HG03175 (cell line): ENCODE measurements around the gene ZNF594.
"Not testable (repeated sequence)": the region's sequence is repeated elsewhere in the genome, so short reads cannot be mapped to it uniquely, and the experiment has no call there.

Source experiments
- ATAC-seq: cut with Tn5 transposase; IDR thresholded peaks from one replicate; pipeline ENCODE4 v1.9.1; 2021; ENCODE audit warnings: mild to moderate bottlenecking, moderate library complexity; ENCODE audit not compliant: unreplicated experiment

ZNF594 gene

DNA sequence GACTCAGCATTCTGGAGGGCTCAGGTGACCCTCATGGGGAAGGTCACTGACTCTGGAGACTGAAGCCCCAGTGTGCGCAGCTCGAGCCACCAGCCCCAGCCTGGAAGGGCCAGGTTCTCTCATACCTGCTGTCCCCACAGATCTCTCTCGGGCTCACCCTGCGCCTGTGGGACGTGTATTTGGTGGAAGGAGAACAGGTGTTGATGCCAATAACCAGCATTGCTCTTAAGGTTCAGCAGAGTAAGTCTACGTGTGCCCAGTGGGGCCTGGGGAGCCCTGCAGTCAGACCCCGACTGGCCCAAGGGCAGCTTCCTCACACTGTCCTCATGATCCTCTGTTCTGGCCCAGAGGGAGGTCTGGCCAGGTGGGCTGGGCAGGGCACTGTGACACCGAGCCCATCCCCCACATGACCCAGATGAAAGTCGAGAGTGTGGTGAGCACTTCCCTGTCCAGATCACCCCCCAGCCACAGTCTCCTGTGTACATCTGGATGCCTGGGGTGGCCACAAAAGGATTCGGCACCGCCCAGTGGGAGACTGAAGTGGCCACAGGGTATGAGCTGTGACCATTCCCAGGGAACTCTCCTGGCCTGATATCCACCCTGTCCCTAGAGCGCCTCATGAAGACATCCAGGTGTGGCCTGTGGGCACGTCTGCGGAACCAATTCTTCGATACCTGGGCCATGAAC lies 54.0 kb downstream of the ZNF594 start:
- ATAC-seq: not testable (repeated sequence)

GRCh38 chr17:5136580-5137412 lies 54.9 kb downstream of the ZNF594 start:
- not testable (repeated sequence) for ATAC-seq

- no peak for ATAC-seq
These were observed 55.7 kb downstream of the ZNF594 start for GRCh38 chr17:5135726-5136579.

DNA sequence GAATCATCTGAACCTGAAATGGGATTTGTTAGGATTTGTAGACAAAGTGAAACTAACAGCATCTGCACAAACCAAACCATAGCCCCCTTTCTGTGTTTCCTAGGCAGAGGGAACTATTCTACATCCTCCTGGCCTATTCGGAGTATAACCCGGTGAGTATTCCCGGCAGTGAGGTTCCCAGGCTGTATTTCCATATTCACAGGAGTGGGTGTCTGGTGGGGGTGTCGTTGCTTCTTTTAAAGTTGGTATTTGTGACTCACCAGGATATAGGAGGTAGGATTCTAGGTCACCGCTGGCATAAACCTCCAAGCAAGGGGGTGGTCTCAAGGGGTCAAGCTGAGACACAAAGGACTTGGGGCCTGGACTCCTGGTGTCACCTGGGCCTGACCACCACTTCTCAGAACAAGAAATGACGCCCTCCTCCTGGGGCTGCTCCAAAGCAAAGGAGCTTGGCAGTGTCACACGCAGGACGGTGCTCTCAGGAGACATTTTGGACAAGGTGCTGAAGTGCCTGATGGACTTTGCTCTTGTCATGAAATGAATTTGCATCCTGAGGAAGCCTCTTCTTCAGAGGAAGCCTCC lies 56.4 kb downstream of the ZNF594 start:
- ATAC-seq: not testable (repeated sequence)

DNA sequence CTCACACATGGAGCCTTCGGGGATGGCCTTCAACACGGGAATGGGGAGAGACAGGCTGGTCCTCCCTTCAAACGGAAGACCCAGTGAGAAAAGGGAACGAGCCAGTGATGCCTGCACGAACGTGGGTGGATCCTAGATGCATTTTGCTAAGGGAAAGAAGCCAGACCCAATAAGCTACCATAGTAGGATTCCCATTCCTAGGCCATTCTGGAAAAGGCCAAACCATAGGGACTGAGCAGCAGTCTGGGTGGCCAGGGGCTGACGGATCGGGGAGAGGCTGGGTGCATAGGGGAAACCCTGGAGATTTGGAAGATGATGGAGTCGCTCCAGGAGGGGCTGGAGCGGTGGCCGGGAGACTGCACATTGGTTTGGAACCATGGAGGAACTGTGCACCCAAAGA lies 57.1 kb downstream of the ZNF594 start:
- not testable (repeated sequence) for ATAC-seq

GRCh38 chr17:5133961-5134360 lies 57.7 kb downstream of the ZNF594 start:
- not testable (repeated sequence) for ATAC-seq

- no peak for ATAC-seq
These were observed 58.4 kb downstream of the ZNF594 start for GRCh38 chr17:5133311-5133710.

DNA sequence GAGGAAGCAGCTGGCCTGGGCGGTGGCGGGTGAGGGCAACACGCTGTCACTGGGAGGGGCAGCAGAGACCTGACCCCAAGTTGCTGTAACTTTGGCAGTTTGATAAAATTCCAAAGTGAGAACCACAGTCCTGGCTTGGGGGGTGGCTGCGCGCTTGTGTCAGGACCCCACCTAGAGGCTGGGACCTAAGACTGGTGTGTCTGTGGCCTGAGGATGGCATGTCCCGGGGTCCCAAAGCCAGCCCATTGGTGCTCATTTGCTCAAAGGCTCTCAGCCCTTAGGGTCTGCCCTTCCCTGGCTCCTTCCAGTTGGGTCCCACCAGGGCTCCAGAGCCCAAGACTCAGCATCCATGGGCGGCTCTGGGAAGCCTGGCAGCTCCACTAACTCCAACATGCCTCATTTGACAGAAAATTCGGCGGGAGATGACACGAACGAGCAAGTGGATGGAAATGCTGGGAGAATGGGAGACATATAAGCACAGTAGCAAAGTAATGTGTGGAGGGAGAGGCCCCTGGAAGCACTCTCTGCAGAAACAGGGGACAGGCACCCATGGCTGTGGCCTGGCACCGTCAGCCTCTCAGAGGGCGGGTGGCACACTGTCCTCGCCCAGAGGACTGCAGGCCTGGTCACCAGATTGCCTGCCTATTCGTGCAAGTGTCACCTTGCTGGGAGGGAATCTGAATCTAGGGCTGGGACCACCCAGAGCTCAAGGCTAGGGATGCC lies 59.0 kb downstream of the ZNF594 start:
- not testable (repeated sequence) for ATAC-seq

- ATAC-seq: not testable (repeated sequence)
These were observed 59.7 kb downstream of the ZNF594 start for GRCh38 chr17:5131799-5132502.

DNA sequence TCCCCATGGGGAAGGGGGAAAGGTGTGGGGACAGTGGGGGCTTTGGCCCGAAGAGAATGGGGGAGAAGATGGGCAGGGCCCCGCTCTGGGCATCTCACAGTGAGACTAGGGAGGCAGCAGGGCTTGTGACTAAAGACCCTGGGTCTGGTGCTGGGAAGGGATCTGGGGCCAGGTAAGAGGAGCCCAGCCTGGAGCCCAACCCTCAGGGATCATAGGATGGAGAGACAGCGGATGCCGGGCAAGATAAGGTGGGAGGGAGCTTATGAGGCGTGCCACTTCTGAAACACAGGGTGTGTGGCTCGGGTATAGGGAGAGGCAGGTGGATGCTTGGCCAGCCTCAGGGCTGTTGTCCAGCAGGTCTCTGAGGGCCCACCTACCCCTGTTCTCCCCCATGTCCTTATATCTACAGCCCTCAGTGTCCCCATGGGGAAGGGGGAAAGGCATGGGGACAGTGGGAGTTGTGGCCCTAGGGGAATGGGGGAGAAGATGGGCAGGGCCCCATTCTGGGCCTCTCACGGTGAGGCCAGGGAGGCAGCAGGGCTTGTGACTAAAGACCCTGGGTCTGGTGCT lies 60.4 kb downstream of the ZNF594 start:
- no peak for ATAC-seq

GRCh38 chr17:5130687-5131086 lies 61.0 kb downstream of the ZNF594 start:
- ATAC-seq: not testable (repeated sequence)

- not testable (repeated sequence) for ATAC-seq
These were observed 61.4 kb downstream of the ZNF594 start for GRCh38 chr17:5130261-5130660.

- ATAC-seq: not testable (repeated sequence)
These were observed 61.9 kb downstream of the ZNF594 start for GRCh38 chr17:5129770-5130169.
